Hepatocyte (in vitro differentiated cells): ENCODE results near the gene MICU1.

Experiments used
- CTCF ChIP-seq: fragments of 200-600 bp; sonication (generic); IDR thresholded peaks from 2 replicates; pipeline ENCODE4 v1.5.1; 2016; ENCODE audit warnings: antibody characterized with exemption, mild to moderate bottlenecking; ENCODE audit not compliant: poor library complexity
- EZH2 ChIP-seq: fragments of 200-600 bp; sonication (generic); IDR thresholded peaks from 2 replicates; pipeline ENCODE4 v1.6.1; 2016; ENCODE audit warnings: antibody characterized with exemption, mild to moderate bottlenecking, borderline replicate concordance

DNA sequence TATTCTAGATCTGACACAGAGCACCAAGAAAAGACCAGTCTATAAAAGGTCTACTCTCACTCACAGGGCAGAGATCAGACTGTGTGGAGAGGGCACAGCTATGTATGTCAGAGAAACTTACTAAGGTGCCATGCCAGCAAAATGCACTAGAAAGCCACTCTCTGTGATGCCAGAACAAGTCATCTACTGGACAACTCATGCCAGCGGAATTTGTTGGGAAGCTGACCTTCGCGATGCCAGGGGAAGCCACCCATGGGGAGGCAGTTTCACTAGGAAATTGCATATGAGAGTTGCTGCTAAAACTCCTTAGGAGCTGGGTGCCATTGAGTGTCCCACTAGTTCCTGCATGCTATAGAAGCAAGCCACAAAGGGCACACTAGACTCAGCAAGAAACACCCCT, 58.5 kb downstream of the MICU1 start:
- TF ChIP-seq CTCF, result no peak
- TF ChIP-seq EZH2, result no peak
